ENCODE measurements around the gene GALNT12.

DNA sequence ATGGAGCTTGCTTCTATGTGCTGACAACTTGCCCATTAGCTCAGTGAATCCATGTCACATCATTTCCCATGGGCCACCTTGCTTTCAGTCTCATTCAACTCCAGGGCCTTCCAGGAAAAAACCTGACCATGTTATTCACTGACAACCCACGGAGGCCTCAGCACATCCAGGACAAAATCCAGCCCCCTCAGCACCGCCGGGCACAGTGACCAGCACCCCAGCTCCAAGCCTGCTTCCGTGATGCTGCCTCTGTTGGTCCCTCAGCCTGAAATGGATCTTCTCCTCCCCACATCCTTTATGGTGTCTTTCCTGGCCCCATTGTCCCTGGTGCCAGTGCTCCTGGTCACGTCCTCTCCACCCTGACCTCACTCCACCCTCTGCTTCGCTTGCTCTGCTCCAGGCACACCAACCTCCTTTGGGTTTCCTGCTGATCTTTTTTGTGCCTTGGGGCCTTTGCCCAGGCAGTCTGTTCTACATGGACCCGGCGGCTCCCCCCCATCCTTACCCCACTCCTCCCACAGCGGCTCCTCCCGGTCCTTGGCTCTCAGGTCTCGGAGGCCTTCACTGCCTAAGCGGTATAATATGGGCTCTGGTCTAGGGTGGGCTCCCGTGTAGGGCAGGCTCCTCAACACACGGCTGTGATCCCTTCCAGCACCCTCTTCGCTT, 36.1 kb upstream of the GALNT12 start:
- TF ChIP-seq ZEB2 (tag by site-specific recombination; IDR thresholded peaks at IDR 0.05) (no peak), OSR2 (tag by site-specific recombination; IDR thresholded peaks at IDR 0.05) (no peak)

Data from HEK293 (cell line).